Calu3 (cell line): ENCODE measurements around the gene ERN1. TPM values are rescaled to one million over a fixed set of nuclear protein-coding genes. Genes with fewer than 3 reads are reported as not detected.

Experiments used
- BruUV-seq: library from RNA; stranded (reverse); fragments of 400-500 nt; replicated peaks from 2 replicates; lab custom pipeline; 2021; lab: Mats Ljungman, UMichigan
- CTCF ChIA-PET: fragments of 300-600 bp; sonication (Branson Sonifier 250); formaldehyde crosslinking; loops from one replicate; lab custom pipeline; 2022; ENCODE audit warnings: antibody characterized with exemption; lab: Charles Lee
- DNase-seq: peaks from one replicate; pipeline ENCODE4 v3.0.0; 2022
- H3K27ac Mint-ChIP-seq: one replicate; pipeline ENCODE4 v1.8.0; 2022; ENCODE audit warnings: mixed read lengths; ENCODE audit not compliant: unreplicated experiment
- H3K27me3 Mint-ChIP-seq: one replicate; pipeline ENCODE4 v1.8.0; 2022; ENCODE audit warnings: mixed read lengths; ENCODE audit not compliant: unreplicated experiment
- H3K36me3 Mint-ChIP-seq: one replicate; pipeline ENCODE4 v1.8.0; 2022; ENCODE audit warnings: mild to moderate bottlenecking, moderate library complexity, mixed read lengths; ENCODE audit not compliant: insufficient read depth, unreplicated experiment
- H3K4me1 Mint-ChIP-seq: one replicate; pipeline ENCODE4 v1.8.0; 2022; ENCODE audit warnings: mild to moderate bottlenecking, low read depth, mixed read lengths; ENCODE audit not compliant: unreplicated experiment
- H3K4me3 Mint-ChIP-seq: one replicate; pipeline ENCODE4 v1.8.0; 2022; ENCODE audit warnings: mild to moderate bottlenecking, low read depth, moderate library complexity, mixed read lengths; ENCODE audit not compliant: unreplicated experiment
- H3K9me3 Mint-ChIP-seq: one replicate; pipeline ENCODE4 v1.8.0; 2022; ENCODE audit warnings: low read depth, mixed read lengths; ENCODE audit not compliant: unreplicated experiment
- intact Hi-C: fragments of 100-400 bp; cut with micrococcal nuclease; formaldehyde crosslinking; loops from one replicate; pipeline ENCODE4 v1.10.0; 2022; ENCODE audit not compliant: unreplicated experiment
- total RNA-seq: library from RNA; stranded (reverse); gene quantifications from 2 replicates; pipeline ENCODE4 v1.2.3, GENCODE V29; 2022
- TF ChIP-seq, protein P1 (sequence below): fragments of 200-600 bp; IDR thresholded peaks from one replicate; pipeline ENCODE4 v1.8.0; 2022; ENCODE audit warnings: antibody characterized with exemption; ENCODE audit not compliant: unreplicated experiment

The ERN1 gene
- total RNA-seq, 1 experiment from 2014 or later: 16.5 TPM

GRCh38 chr17:64128787-64129514 is 993 bp downstream of the ERN1 start:
- no peak overlapping the region for H3K27ac Mint-ChIP-seq
- H3K4me3 Mint-ChIP-seq: peak overlapping the region; percentile 82
- DNase-seq: peak; percentile 16
- peaks cover 18% of the 10 kb centered on the region for H3K36me3 Mint-ChIP-seq
- no peaks in the 10 kb centered on the region for H3K4me1 Mint-ChIP-seq
- CTCF ChIA-PET: interaction anchor here (1.1 to 2.6 kb wide), 3 partner anchors 47 to 72 kb away, joined by 4 to 11 read pairs (median 6); no protein-coding TSS in a partner anchor
- intact Hi-C loops: no loop called here
- H3K27me3 Mint-ChIP-seq: no peaks in the 10 kb centered on the region
- no peaks in the 10 kb centered on the region for H3K9me3 Mint-ChIP-seq
- BruUV-seq: TSS peak; percentile 43
- TF ChIP-seq, protein P1, sequence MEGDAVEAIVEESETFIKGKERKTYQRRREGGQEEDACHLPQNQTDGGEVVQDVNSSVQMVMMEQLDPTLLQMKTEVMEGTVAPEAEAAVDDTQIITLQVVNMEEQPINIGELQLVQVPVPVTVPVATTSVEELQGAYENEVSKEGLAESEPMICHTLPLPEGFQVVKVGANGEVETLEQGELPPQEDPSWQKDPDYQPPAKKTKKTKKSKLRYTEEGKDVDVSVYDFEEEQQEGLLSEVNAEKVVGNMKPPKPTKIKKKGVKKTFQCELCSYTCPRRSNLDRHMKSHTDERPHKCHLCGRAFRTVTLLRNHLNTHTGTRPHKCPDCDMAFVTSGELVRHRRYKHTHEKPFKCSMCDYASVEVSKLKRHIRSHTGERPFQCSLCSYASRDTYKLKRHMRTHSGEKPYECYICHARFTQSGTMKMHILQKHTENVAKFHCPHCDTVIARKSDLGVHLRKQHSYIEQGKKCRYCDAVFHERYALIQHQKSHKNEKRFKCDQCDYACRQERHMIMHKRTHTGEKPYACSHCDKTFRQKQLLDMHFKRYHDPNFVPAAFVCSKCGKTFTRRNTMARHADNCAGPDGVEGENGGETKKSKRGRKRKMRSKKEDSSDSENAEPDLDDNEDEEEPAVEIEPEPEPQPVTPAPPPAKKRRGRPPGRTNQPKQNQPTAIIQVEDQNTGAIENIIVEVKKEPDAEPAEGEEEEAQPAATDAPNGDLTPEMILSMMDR: no peak

DNA sequence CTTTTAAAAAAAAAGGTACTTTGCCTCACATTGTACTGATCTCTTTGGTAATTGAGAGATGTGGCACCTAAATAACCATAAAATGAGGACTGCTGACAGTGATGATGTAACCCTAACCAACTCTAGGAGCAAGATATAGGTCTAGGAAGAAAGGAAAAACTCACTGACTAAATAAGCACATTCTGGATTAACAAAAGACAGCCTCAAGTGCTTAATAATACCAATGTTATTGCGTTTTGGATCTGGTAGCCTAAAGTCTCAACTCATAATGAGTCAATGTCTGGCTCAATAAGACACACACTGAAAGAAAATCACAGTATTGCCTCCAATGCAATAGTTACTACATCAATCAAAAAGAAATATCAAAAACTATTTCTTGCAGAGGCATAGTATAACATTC is 3.0 kb downstream of the ERN1 start:
- no peak overlapping the region for H3K4me3 Mint-ChIP-seq
- H3K4me1 Mint-ChIP-seq: no peaks in the 10 kb centered on the region
- peaks cover 18% of the 10 kb centered on the region for H3K36me3 Mint-ChIP-seq
- H3K27ac Mint-ChIP-seq: no peak overlapping the region
- intact Hi-C loops: no loop called here
- no peak for DNase-seq
- H3K9me3 Mint-ChIP-seq: no peaks in the 10 kb centered on the region
- BruUV-seq: TSS peak; percentile 15
- TF ChIP-seq, protein P1: no peak
- H3K27me3 Mint-ChIP-seq: no peaks in the 10 kb centered on the region
- CTCF ChIA-PET: interaction anchor here (2.3 kb wide), 1 partner anchor 71 kb away, joined by 5 read pairs; no protein-coding TSS in a partner anchor

- Mint-ChIP-seq H3K36me3 (peaks cover 18% of the 10 kb centered on the region), H3K4me3 (no peak overlapping the region), H3K27me3 (no peaks in the 10 kb centered on the region), H3K27ac (no peak overlapping the region), H3K9me3 (no peaks in the 10 kb centered on the region), H3K4me1 (no peaks in the 10 kb centered on the region)
- CTCF ChIA-PET: no interaction called here
- intact Hi-C loops: no loop called here
- TF ChIP-seq, protein P1: no peak
- no peak for DNase-seq
- no TSS peak for BruUV-seq
These were observed 4.0 kb downstream of the ERN1 start for GRCh38 chr17:64125937-64126336.

GRCh38 chr17:64124609-64125008 is 5.3 kb downstream of the ERN1 start:
- intact Hi-C loops: no loop called here
- Mint-ChIP-seq H3K4me1 (no peaks in the 10 kb centered on the region), H3K9me3 (no peaks in the 10 kb centered on the region), H3K27ac (no peak overlapping the region), H3K36me3 (peaks cover 8% of the 10 kb centered on the region), H3K4me3 (no peak overlapping the region), H3K27me3 (no peaks in the 10 kb centered on the region)
- BruUV-seq: no TSS peak
- TF ChIP-seq, protein P1: no peak
- DNase-seq: no peak
- CTCF ChIA-PET: no interaction called here
